B cell (primary cell): ENCODE data around the gene FOXP3.

Experiments used
- CTCF ChIP-seq: fragments of 200-600 bp; IDR thresholded peaks from one replicate; pipeline ENCODE4 v1.8.0; 2022; ENCODE audit warnings: antibody characterized with exemption, mild to moderate bottlenecking
- EZH2 ChIP-seq: IDR thresholded peaks from 2 replicates; pipeline ENCODE4 v1.6.1; 2012; ENCODE audit warnings: borderline replicate concordance, low read depth, mild to moderate bottlenecking, moderate library complexity, low read length; ENCODE audit not compliant: insufficient read depth, poor library complexity, severe bottlenecking

- no peak for TF ChIP-seq CTCF
- TF ChIP-seq EZH2 = no peak
These were observed 54.1 kb downstream of the FOXP3 start for GRCh38 chrX:49210406-49210805.
